Measurements from ENCODE around the gene PDHB.

Gene PDHB

DNA sequence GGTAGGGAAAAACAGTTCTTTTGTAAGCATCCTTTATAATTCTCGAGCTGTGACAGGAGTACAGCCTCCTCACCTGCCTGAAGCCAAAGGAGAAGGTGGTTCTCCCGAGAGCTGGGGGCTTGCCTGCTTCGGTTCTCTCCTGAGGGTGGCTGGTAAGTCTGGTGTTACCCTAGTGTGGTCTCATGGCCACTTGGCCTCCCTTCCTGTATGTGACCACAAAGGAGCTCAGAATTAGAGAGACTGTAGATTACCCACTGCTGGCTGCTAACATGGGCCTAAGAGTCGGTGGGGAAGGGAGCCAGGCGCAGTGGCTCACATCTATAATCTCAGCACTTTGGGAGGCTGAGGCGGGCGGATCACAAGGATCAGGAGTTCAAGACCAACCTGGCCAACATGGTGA, 12.6 kb downstream of the PDHB start:
- H3K79me2 ChIP-seq (ENCODE audit: insufficient read depth, low read length): no peaks in the 10 kb centered on the region
- H2AFZ ChIP-seq (ENCODE audit: low read length): no peak overlapping the region
- peaks cover 100% of the 10 kb centered on the region for H3K36me3 ChIP-seq (ENCODE audit: insufficient read depth, low read length)
- no peaks in the 10 kb centered on the region for H3K27me3 ChIP-seq (ENCODE audit: insufficient read depth, low read length)
- H3F3A ChIP-seq (ENCODE audit: insufficient read depth, low read length): peaks cover 3% of the 10 kb centered on the region
- no peak overlapping the region for H3K4me3 ChIP-seq (ENCODE audit: low read depth, low read length, poor library complexity, severe bottlenecking)
- no peaks in the 10 kb centered on the region for H4K20me1 ChIP-seq (ENCODE audit: insufficient read depth, low read length)
- H3K9me3 ChIP-seq (ENCODE audit: low read length): no peaks in the 10 kb centered on the region
- no peak overlapping the region for H3K27ac ChIP-seq (ENCODE audit: low read depth, low read length, poor library complexity, severe bottlenecking)
- H3K9me2 ChIP-seq (ENCODE audit: low read depth, low read length): no peaks in the 10 kb centered on the region
- no peak overlapping the region for H3K4me2 ChIP-seq (ENCODE audit: low read length)
- TF ChIP-seq, protein P1, sequence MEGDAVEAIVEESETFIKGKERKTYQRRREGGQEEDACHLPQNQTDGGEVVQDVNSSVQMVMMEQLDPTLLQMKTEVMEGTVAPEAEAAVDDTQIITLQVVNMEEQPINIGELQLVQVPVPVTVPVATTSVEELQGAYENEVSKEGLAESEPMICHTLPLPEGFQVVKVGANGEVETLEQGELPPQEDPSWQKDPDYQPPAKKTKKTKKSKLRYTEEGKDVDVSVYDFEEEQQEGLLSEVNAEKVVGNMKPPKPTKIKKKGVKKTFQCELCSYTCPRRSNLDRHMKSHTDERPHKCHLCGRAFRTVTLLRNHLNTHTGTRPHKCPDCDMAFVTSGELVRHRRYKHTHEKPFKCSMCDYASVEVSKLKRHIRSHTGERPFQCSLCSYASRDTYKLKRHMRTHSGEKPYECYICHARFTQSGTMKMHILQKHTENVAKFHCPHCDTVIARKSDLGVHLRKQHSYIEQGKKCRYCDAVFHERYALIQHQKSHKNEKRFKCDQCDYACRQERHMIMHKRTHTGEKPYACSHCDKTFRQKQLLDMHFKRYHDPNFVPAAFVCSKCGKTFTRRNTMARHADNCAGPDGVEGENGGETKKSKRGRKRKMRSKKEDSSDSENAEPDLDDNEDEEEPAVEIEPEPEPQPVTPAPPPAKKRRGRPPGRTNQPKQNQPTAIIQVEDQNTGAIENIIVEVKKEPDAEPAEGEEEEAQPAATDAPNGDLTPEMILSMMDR (IDR thresholded peaks at IDR 0.05; ENCODE audit: low read length): no peak
- TF ChIP-seq EZH2 (IDR thresholded peaks at IDR 0.05; ENCODE audit: borderline replicate concordance, low read length): no peak
- H3K4me1 ChIP-seq (ENCODE audit: insufficient read depth, low read length, severe bottlenecking): no peaks in the 10 kb centered on the region
- H3K9ac ChIP-seq (ENCODE audit: low read length): no peak overlapping the region

DNA sequence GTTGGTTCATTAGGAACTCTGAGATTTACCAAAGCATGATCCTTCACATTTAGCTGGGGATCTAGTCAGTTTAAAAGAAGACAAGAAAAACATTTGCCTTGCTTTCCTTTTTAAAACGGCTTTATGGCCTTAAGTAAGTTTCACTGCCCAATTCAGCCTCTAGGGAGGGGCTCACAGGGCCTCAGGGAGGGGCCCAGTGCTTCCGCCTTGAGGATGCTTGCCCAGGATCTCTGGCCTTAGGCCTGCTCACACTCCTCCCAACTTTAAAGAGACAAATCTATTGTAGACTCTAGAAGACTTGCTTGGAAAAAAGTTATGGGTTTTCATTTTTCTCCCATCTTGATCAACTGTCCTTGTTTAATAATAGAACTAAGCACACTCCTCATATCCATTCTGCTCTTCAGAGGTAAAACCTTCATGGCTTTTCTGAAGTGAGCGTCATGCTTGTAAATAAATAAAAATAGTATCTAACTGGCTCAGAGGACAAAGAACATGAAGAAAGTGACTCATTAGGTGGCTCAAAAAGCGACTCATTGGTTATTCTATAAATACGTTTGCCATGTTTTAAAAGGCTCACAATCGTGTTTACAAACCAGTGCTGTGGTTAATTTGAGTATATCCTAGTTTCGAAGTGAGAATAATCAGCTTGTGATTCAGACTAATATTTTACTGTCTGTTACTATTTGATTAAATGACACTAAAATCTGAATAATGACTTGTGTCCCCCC, 13.7 kb downstream of the PDHB start:
- H3K36me3 ChIP-seq (ENCODE audit: insufficient read depth, low read length): peaks cover 100% of the 10 kb centered on the region
- H3K9me3 ChIP-seq (ENCODE audit: low read length): no peaks in the 10 kb centered on the region
- no peak overlapping the region for H3K9ac ChIP-seq (ENCODE audit: low read length)
- H2AFZ ChIP-seq (ENCODE audit: low read length): no peak overlapping the region
- no peaks in the 10 kb centered on the region for H4K20me1 ChIP-seq (ENCODE audit: insufficient read depth, low read length)
- no peaks in the 10 kb centered on the region; the same call in 1 of the 2 replicates for H3F3A ChIP-seq (ENCODE audit: insufficient read depth, low read length)
- no peaks in the 10 kb centered on the region for H3K4me1 ChIP-seq (ENCODE audit: insufficient read depth, low read length, severe bottlenecking)
- no peaks in the 10 kb centered on the region for H3K79me2 ChIP-seq (ENCODE audit: insufficient read depth, low read length)
- H3K27ac ChIP-seq (ENCODE audit: low read depth, low read length, poor library complexity, severe bottlenecking): no peak overlapping the region
- no peaks in the 10 kb centered on the region for H3K9me2 ChIP-seq (ENCODE audit: low read depth, low read length)
- TF ChIP-seq, protein P1 (IDR thresholded peaks at IDR 0.05; ENCODE audit: low read length): no peak
- TF ChIP-seq EZH2 (IDR thresholded peaks at IDR 0.05; ENCODE audit: borderline replicate concordance, low read length): no peak
- H3K27me3 ChIP-seq (ENCODE audit: insufficient read depth, low read length): no peaks in the 10 kb centered on the region
- no peak overlapping the region for H3K4me2 ChIP-seq (ENCODE audit: low read length)
- no peak overlapping the region for H3K4me3 ChIP-seq (ENCODE audit: low read depth, low read length, poor library complexity, severe bottlenecking)

DNA sequence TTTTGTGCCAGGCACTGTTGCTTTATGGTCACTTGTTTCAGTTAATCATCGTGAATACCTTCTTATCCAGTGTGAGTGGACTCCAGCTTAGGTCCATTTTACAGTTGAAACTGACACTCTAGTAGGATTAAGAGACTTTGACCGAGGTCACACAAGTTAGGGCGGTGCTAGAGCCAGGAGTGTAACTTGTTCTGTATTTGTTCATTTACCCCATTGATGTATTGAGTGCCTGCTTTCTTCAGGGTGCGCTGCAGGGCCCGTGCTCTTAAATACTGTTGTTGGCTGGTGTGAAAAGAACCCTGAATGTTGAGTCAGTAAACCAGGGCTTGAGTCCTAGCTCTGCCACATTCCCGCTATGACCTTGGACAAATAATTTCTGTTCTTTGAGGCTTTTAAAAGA, 15.4 kb downstream of the PDHB start:
- Histone ChIP-seq H3K9me3 (ENCODE audit: low read length) (no peaks in the 10 kb centered on the region), H2AFZ (ENCODE audit: low read length) (no peak overlapping the region), H3K4me1 (ENCODE audit: insufficient read depth, low read length, severe bottlenecking) (no peaks in the 10 kb centered on the region), H3K9me2 (ENCODE audit: low read depth, low read length) (no peaks in the 10 kb centered on the region), H3K27ac (ENCODE audit: low read depth, low read length, poor library complexity, severe bottlenecking) (no peak overlapping the region), H3K4me2 (ENCODE audit: low read length) (no peak overlapping the region), H3F3A (ENCODE audit: insufficient read depth, low read length) (no peaks in the 10 kb centered on the region; the same call in 1 of the 2 replicates), H4K20me1 (ENCODE audit: insufficient read depth, low read length) (no peaks in the 10 kb centered on the region), H3K79me2 (ENCODE audit: insufficient read depth, low read length) (no peaks in the 10 kb centered on the region), H3K4me3 (ENCODE audit: low read depth, low read length, poor library complexity, severe bottlenecking) (no peak overlapping the region), H3K27me3 (ENCODE audit: insufficient read depth, low read length) (no peaks in the 10 kb centered on the region), H3K36me3 (ENCODE audit: insufficient read depth, low read length) (peaks cover 100% of the 10 kb centered on the region), H3K9ac (ENCODE audit: low read length) (no peak overlapping the region)
- no peak for TF ChIP-seq EZH2 (IDR thresholded peaks at IDR 0.05; ENCODE audit: borderline replicate concordance, low read length)
- TF ChIP-seq, protein P1 (IDR thresholded peaks at IDR 0.05; ENCODE audit: low read length): no peak

All from OCI-LY1 (cell line).